Putamen (tissue), 1 donor: ENCODE results near the gene RPL32.
"Not testable (repeated sequence)": the region's sequence is repeated elsewhere in the genome, so short reads cannot be mapped to it uniquely, and the experiment has no call there.

Experiments
- DNase-seq: peaks from one replicate; pipeline ENCODE4 v3.0.0-alpha.2; 2016; ENCODE audit warnings: low spot score

RPL32 gene

GRCh38 chr3:12841149-12841969 is at the start of gene RPL32:
Gene RPL32 (minus strand): TSS chr3:12841565. CDS start chr3:12840237, 1,328 bp downstream.
- peak; percentile 93 for DNase-seq

DNA sequence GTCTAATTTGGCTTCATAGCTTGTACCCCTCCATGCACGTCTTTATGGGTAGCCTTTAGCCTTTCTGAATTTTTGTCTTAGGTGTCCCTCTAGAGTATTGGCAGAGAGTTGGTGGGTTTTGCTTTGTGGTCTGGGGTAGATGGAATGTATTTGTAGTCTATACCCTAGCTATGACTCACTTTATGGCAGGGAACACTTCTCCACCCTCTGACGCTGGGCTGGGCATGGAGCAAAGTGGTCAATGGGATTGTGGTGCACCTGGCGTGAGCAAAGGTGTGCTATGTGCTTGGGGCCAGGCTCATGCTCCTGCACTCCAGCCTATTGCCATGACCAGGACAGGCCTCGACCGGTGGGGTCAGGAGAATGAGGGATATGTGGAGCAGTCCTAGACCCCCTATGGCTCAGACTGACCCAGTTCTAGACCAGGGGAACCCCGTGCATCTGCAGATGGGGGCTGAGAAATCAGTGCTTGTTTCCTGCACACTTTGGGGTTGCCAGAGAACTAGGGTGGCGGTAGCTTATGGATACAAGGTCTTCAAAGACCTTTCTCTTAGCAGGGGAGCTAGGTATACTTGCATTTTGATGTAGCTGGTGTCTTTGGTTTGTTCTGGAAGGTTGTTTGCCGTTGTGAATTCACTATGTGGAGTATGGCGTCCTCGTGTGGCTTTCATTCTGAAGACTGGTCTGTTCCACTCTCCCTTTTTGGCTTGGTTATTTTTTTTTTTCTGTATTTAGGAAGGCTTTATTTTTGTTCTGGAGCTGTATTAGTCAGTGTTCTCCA is 49.4 kb upstream of the RPL32 start:
- DNase-seq = no peak

- DNase-seq = no peak
Measured at GRCh38 chr3:12886736-12887135, 45.4 kb upstream of the RPL32 start.

DNA sequence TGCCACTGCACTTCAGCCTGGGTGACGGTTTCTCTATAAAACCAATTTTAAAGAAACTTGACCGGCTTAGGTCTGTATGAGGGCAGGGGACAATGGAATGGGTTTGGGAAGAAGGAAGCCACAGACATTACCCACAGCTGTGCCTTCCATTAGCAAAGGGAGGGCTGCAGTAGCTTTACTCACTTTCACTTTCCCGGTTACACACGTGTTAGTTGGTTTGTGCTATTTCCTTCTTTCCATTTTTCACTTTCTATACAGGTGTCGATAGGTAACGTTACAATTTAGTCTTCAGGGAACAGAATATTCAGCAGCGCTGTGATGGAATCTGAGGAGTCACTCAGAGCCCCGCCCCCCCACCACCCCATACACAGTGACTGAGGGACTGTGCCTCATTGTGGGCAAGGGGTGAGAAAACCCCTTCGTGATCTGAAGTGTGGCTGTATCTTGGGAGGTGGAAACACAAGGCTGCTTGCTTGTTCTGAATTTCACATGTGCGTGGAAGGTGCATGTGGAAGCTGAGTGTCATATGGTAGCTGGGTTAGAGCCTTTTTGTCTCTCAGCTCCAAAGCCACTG is 44.8 kb upstream of the RPL32 start:
- no peak for DNase-seq

- DNase-seq = no peak
Measured at GRCh38 chr3:12885583-12885930, 44.2 kb upstream of the RPL32 start.

DNA sequence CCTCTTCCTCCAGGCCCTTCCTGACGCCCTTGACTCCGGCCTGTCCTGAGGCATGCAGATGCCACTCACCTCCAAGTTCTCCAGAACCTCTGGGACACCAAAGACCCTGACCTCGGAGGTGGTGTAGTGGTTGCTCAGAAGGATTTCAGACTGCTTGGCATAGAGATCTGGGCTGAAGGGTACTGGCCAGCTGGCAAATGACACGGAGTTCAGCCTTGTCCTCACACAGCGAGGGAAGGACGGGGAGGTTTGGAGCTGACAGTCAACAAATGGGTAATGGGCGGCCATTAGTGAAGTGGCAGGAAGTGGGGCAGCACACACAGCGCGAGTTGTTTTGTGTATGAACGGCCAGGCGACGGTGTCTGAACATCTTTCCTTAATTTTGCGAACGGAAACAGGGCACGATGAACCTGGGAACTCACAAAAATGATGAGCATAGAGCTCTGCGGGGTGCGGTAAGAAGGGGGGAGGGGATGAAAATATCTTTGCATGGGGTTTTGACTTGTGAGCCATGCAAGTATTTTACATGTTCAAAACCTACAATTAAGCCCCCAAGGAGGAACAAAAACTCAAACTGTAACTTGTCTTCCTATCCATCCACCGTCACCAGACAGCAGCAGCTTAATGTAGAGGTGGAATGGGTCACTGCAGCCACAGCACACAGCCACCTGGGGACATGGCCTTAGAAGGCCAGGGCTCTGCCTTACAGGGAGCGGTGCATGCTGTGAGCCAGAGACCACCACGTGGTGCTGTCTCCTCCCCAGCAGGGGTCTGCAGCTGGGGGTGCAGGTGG is 43.6 kb upstream of the RPL32 start:
- DNase-seq = no peak

DNA sequence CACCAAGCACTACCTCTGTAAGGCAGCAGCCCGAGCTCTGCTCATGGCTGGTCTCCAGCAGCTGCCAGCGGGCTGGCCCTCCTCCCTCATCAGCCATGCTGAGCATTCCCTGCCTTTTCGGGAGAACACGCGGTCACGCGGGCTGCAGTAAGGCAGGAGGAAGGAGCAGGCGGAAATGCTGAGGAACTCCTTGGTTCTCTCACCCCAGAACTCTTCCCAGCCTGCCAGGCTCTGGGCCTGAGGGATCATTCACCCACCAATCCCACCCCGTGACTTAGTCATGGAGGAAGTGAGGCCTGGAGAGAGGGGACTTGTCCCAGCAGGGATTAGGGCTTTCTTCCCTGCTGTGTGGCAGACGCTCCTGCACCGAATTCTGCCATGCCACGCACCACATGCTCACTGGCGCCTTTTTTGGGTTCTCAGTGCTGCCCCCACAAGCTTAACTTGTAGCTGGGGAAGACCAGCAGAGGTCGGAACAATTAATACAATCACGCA is 42.9 kb upstream of the RPL32 start:
- peak; percentile 54 for DNase-seq

DNA sequence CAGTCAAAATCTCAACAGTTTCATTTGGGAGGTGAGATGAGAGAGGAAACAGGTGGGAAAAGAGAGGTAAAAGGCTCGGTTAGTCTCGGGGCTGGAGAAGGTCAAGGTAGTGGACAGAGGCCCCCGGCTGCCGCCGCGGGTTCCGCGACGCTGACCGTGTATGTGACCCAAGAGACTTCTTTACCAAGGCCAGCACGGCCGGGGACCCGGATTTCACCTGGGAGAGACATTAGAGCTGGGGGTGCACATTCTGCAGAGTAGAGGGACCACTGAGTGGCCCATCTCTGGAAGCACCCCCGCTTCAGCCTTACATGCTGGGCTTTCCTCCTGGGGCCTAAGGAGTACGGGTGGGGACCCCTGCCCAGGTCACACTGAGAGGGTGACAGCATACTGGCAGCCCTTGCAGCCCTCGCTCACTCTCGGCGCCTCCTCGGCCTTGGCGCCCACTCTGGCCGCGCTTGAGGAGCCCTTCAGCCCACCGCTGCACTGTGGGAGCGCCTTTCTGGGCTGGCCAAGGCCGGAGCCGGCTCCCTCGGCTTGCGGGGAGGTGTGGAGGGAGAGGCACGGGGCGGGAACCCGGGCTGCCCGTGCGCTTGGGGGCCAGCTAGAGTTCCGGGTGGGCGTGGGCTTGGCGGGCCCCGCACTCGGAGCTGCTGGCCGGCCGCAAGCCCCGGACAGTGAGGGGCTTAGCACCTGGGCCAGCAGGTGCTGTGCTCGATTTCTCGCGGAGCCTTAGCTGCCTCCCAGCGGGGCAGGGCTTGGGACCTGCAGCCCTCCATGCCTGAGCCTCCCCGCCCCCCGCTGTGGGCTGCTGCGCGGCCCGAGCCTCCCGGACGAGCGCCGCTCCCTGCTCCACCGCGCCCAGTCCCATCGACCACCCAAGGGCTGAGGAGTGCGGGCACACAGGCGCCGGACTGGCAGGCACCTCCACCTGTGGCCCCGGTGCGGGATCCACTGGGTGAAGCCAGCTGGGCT is 41.3 kb upstream of the RPL32 start:
- DNase-seq = no peak

GRCh38 chr3:12881858-12882257 is 40.5 kb upstream of the RPL32 start:
- not testable (repeated sequence) for DNase-seq

DNA sequence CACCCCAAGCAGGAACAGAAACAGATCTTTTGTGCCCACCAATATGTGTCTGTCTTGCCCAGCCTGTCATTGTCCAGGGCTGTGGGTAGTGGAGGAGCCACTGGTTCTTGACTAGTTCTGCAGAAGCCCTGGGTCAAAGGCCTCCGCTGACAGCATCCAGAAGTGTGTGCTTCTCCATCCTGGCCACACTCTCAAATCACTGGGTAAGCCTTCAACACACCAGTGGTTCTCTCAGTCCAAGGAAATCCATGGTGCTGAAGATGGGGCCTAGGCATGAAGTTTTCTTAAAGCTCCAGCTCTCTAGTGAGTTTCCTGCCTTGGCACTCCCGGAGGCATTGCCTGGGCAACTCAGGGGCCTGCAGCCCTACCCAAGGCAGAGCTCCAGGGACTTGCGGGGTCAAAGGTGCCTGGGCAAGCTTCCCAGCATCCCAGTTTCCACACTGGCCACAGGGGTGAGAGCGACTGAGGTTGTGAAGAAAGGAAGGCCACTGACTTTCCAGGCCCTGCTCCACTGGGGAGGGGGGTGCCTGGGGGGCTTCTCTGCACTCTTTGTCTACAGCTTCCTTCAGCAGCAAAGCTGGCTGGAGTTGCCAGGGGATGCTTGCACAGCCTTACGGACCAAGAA is 37.9 kb upstream of the RPL32 start:
- DNase-seq = no peak

GRCh38 chr3:12878758-12879157 is 37.4 kb upstream of the RPL32 start:
- DNase-seq = not testable (repeated sequence)

DNA sequence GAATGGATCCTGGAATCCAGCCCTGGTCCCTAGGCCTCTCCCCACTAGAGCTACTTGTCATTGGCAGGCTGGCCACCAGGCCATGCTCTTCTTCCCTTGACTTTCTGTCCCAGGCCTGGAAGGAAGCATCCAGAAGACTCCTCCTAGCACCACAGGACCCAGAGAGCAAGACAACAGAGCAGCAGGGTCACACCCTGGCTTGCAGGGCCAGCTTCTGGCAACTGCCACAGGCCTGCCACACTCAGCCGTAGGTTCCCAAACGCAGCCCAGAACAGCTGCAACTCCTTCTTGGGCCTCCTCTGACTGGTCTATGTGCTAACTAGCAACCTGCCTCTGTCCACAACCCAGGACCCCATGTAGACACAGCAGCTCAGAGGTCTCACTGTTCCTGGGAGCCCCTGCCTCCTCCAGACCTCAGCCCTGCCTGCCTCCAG is 36.8 kb upstream of the RPL32 start:
- DNase-seq = no peak

GRCh38 chr3:12877040-12877439 is 35.7 kb upstream of the RPL32 start:
- DNase-seq = no peak

DNA sequence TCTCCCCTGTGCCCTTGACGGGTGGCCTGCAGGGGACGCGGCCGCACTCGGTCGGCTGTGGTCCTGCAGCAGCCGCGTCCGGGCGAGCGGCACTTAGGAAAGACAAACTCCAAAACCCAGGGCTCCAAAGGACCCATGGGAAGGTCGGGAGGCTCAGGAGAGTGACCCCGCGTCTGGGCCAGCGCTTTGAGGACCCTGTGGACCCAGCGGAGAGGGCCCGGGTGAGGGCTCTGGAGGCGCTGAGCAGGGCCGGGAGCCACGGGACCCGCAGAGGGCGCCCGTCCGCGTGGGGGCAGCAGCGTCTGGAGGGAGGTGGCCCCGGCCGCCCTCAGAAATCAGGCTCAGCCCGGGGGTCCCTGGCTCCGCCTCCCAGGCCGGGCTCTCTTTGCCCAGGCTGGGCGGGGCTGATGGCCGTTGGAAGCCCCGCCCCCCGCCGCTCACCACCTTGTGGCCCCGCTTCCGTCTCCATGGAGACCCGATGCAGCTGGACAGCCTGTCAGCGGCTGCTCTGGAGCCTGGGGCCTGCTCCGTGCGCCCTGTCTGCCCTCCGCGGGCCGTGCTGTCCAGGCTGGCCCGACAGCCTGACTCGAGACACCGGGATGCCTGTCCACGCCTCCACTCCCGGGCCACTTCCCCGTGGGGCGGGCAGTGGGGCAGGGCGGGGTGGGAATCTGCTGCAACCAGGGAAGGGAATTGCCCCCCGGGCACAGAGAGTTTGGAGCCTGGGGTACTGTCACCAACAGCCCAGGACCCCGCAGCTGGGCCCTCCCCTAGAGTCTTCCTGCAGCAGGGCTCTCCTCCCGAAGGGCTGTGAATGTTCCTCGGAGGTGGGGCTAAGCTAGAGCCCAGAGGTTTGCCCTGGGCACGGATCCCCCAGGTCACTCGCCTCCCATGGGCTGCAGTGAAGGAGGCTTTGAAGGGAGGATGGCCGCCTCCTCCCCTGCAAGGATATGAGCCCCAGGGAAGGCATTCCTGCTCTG is 34.8 kb upstream of the RPL32 start:
- no peak for DNase-seq

DNA sequence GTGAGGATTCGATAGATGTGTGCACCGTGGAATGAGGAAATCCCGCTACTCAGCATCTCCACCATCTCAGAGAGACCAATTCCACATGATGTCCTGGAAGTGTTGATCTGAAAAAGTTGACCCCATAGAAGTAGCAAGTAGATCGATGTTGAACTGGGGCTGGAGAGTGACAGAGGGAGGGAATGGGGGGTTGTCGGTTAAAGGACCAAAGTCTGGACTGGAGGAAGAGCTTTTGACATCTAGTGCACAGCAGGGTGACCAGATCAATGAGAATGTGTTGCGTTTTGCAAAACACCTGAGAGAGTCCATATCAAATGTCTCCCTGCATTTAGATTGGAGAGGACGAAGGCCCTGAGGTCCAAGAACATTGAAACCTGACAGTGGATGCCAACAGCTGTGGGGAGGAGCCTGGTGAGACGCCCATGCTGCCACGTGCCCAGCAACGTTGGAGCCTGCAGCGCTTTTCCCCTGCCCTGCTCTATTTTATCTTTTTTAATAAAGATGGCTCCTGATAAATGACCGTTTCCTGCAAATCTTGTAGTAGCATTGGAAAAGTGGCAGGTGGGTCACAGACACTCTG is 30.1 kb upstream of the RPL32 start:
- DNase-seq = no peak

- no peak for DNase-seq
Measured at GRCh38 chr3:12870942-12871341, 29.6 kb upstream of the RPL32 start.

GRCh38 chr3:12869035-12869621 is 27.8 kb upstream of the RPL32 start:
- no peak for DNase-seq
